ENCODE data around the gene SWSAP1.
A peak's percentile ranks its signal among the peaks of the same experiment; 100 is the strongest.
"Not testable (repeated sequence)": the region's sequence is repeated elsewhere in the genome, so short reads cannot be mapped to it uniquely, and the experiment has no call there.

SWSAP1 gene

GRCh38 chr19:11379269-11379845 lies 4.9 kb downstream of the SWSAP1 start:
- DNase-seq = not testable (repeated sequence)

GRCh38 chr19:11379857-11380350 lies 5.4 kb downstream of the SWSAP1 start:
- no peak for DNase-seq

GRCh38 chr19:11380653-11381537 lies 6.4 kb downstream of the SWSAP1 start:
- DNase-seq = peak; percentile 97 to 98

- DNase-seq = peak; percentile 69 to 76
Measured at GRCh38 chr19:11382898-11383705, 8.6 kb downstream of the SWSAP1 start.

GRCh38 chr19:11383706-11384048 lies 9.2 kb downstream of the SWSAP1 start:
- DNase-seq = no peak

- no peak for DNase-seq
Measured at GRCh38 chr19:11384778-11385129, 10.3 kb downstream of the SWSAP1 start.

GRCh38 chr19:11387162-11388034 lies 12.9 kb downstream of the SWSAP1 start:
- DNase-seq = no peak

GRCh38 chr19:11390359-11390758 lies 15.9 kb downstream of the SWSAP1 start:
- no peak for DNase-seq

- DNase-seq = no peak
Measured at GRCh38 chr19:11390933-11391680, 16.6 kb downstream of the SWSAP1 start.

- no peak for DNase-seq
Measured at GRCh38 chr19:11397089-11397610, 22.7 kb downstream of the SWSAP1 start.

- DNase-seq = no peak
Measured at GRCh38 chr19:11399667-11400066, 25.2 kb downstream of the SWSAP1 start.

- DNase-seq = no peak
Measured at GRCh38 chr19:11400798-11401197, 26.3 kb downstream of the SWSAP1 start.

GRCh38 chr19:11401808-11402543 lies 27.5 kb downstream of the SWSAP1 start:
- DNase-seq = no peak

GRCh38 chr19:11404588-11405222 lies 30.2 kb downstream of the SWSAP1 start:
- DNase-seq = no peak

- DNase-seq = peak; percentile 66 to 70
Measured at GRCh38 chr19:11405846-11406643, 31.6 kb downstream of the SWSAP1 start.

GRCh38 chr19:11406703-11407236 lies 32.3 kb downstream of the SWSAP1 start:
- not testable (repeated sequence) for DNase-seq

- DNase-seq = no peak
Measured at GRCh38 chr19:11408591-11408990, 34.1 kb downstream of the SWSAP1 start.

GRCh38 chr19:11410682-11411081 lies 36.2 kb downstream of the SWSAP1 start:
- DNase-seq = no peak

GRCh38 chr19:11414544-11414943 lies 40.1 kb downstream of the SWSAP1 start:
- no peak for DNase-seq
